ENCODE data around the gene CASP7.

CASP7 gene

DNA sequence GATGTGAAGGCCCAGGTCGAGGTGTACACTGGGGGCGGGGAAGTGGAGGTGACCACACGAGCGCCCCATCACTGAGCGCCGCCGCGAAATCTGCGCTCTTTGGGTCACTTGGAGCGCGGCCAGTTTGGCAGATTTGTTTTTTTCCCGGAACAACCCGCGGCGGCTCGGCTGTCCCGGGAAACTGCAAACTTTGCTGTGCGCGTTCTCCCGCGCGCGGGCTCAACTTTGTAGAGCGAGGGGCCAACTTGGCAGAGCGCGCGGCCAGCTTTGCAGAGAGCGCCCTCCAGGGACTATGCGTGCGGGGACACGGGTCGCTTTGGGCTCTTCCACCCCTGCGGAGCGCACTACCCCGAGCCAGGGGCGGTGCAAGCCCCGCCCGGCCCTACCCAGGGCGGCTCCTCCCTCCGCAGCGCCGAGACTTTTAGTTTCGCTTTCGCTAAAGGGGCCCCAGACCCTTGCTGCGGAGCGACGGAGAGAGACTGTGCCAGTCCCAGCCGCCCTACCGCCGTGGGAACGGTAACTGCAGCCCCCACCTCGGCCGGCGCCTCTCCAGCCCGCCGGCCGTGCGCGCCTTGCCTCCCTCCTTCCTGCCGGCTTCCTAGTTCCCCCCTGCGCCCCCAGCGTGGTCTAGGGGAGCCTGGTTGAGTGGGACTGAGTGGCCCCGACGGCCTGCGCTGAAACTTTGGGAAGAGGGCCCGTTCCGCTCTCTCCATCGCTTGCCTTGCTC is at the start of gene CASP7:
Gene CASP7 (plus strand): TSS at position 450 of the 727 bp plus-strand sequence. CDS start 17,582 bp downstream, outside the sequence.
- TF ChIP-seq, protein P1, sequence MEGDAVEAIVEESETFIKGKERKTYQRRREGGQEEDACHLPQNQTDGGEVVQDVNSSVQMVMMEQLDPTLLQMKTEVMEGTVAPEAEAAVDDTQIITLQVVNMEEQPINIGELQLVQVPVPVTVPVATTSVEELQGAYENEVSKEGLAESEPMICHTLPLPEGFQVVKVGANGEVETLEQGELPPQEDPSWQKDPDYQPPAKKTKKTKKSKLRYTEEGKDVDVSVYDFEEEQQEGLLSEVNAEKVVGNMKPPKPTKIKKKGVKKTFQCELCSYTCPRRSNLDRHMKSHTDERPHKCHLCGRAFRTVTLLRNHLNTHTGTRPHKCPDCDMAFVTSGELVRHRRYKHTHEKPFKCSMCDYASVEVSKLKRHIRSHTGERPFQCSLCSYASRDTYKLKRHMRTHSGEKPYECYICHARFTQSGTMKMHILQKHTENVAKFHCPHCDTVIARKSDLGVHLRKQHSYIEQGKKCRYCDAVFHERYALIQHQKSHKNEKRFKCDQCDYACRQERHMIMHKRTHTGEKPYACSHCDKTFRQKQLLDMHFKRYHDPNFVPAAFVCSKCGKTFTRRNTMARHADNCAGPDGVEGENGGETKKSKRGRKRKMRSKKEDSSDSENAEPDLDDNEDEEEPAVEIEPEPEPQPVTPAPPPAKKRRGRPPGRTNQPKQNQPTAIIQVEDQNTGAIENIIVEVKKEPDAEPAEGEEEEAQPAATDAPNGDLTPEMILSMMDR (IDR thresholded peaks at IDR 0.05; ENCODE audit: control extremely low read depth, extremely low read depth, low read depth, missing control alignments) = peak; percentile 61
- CTCF ChIA-PET = interaction anchor here (0.7 to 2.0 kb wide), 13 partner anchors 8 to 170 kb away, joined by 3 to 8 read pairs (median 4); no protein-coding TSS in a partner anchor
- peak; percentile 89 for DNase-seq (ENCODE audit: extremely low spot score)
- POLR2A ChIA-PET = interaction anchor here (0.8 kb wide), 1 partner anchor 490 kb away, joined by 8 read pairs; no protein-coding TSS in a partner anchor

DNA sequence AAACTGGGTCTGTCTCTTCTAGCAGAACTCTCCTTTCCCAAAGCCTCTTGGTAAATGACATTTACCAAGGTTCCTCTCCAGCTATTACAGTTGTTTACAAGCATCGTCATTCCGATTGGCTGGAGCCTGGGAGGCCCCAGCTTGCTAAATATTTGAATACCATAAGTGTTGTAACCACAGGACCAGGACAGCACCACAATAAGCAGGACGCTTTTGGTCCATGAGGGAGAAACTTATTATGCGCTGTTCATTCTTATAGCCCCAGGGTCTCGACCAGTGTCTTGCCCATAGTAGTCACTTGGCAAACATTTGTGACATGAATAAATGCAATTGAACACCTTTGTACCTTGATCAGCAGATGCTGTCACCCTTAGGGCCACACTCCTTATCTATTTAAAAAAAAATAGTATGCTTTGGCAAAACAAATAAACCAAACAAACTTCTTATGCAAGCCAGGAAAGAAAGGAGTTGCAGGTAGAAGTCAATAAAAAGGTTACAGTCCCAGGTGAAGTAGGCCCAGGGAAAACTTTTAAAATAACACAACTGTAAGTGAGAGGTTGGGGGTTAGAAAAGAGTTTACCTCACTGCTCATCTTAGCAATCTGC is 48.7 kb upstream of the CASP7 start:
- ChIA-PET CTCF (no interaction called here), POLR2A (no interaction called here)
- no peak for DNase-seq (ENCODE audit: extremely low spot score)
- TF ChIP-seq, protein P1 (IDR thresholded peaks at IDR 0.05; ENCODE audit: control extremely low read depth, extremely low read depth, low read depth, missing control alignments) = no peak

DNA sequence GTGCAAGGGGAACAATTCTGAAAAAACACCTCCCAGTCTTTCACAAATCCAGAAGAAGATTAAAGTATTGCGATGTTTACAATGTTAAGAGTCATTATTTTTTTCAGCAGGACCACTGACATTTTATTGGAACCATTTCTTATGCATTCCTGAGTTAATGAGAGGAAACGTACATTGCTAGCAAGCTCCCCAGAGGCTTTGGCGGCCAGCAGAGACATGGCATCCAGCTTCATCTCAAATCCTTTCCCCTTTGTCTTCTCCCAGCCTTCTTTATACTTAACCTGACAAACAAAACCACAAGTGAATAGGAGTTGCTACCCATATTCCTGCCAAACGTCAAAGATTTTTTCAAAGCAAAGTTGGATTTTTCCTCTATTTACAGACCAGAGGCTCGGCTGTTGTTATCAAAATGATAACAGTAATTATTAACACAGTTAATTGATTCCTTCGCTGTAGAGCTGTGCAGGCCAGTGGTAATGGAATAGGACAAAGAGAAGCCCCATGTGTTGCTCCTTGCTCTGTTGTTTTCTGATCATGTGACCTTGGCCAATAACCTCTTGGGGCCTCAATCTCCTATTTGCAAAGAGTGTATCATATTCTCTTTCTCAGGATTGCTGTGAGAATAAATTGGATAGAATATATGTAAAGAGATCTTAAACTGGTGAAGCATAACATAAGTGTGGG is 47.9 kb upstream of the CASP7 start:
- no peak for DNase-seq (ENCODE audit: extremely low spot score)
- POLR2A ChIA-PET = no interaction called here
- CTCF ChIA-PET = no interaction called here
- TF ChIP-seq, protein P1 (IDR thresholded peaks at IDR 0.05; ENCODE audit: control extremely low read depth, extremely low read depth, low read depth, missing control alignments) = no peak

DNA sequence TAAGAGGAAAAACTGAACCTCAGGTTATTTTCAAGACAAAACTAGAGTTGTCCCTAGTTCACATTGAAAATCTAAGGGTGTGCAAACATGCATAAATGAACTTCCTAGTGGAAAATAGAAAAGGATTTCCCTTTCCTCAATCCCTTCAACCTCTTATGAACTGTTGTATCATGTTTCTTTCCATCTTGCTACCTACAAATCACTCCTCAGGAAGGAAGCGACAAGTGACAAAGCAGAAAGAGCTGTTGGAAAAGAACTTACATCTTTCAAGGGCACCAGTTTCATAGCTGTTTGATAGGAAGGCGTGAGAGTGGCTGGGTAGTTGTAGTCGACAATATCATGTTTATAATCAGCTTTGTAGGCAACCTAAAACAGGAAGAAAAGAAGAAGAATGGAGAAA is 39.7 kb upstream of the CASP7 start:
- TF ChIP-seq, protein P1 (IDR thresholded peaks at IDR 0.05; ENCODE audit: control extremely low read depth, extremely low read depth, low read depth, missing control alignments) = no peak
- no peak for DNase-seq (ENCODE audit: extremely low spot score)
- CTCF ChIA-PET = interaction anchor here (1.5 to 2.1 kb wide), 2 partner anchors 18 to 30 kb away, joined by 4 to 5 read pairs; no protein-coding TSS in a partner anchor
- POLR2A ChIA-PET = no interaction called here

DNA sequence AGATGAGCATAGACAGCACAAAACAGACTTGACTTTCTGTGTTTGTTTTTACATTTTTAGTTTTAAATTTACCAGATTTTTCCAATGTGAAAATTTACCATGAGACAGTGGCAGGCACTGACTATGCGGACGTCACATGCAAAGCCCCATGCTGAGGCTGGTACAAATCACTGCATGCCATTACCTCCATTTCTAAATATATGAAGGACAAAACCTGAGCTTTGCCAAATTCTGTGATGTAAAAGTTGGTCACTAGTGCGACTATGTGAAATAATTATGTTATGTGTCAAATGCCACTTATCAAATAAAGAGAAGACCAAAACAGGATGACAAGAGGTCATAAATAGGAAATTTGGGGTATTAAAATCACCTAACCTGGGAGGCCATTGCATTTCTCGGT is 38.0 kb upstream of the CASP7 start:
- CTCF ChIA-PET = no interaction called here
- DNase-seq (ENCODE audit: extremely low spot score) = no peak
- POLR2A ChIA-PET = no interaction called here
- TF ChIP-seq, protein P1 (IDR thresholded peaks at IDR 0.05; ENCODE audit: control extremely low read depth, extremely low read depth, low read depth, missing control alignments) = no peak

DNA sequence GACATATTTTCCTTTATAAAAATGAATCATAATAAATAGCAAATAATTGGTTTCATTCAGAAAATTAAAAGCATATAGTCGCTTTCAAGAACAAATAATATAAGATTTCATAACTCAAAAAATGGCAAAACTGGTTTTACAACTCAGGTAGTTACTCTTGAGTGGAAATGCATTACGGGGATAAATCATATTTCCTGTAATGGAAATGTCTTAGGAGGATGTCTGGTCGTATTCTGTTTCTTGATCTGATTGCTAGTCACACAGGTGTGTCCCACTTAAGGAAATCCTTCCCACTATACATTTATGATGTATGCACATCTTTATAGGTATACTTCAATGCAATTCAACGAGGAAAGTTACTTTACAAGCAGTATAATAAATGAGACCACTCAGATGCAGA is 36.5 kb upstream of the CASP7 start:
- no peak for DNase-seq (ENCODE audit: extremely low spot score)
- ChIA-PET CTCF (no interaction called here), POLR2A (no interaction called here)
- TF ChIP-seq, protein P1 (IDR thresholded peaks at IDR 0.05; ENCODE audit: control extremely low read depth, extremely low read depth, low read depth, missing control alignments) = no peak

Measured in GM10248 (cell line).